ENCODE results near the gene AGPAT3. TPM values are rescaled to one million over a fixed set of nuclear protein-coding genes. Genes with fewer than 3 reads are reported as not detected.

AGPAT3 gene, protein sequence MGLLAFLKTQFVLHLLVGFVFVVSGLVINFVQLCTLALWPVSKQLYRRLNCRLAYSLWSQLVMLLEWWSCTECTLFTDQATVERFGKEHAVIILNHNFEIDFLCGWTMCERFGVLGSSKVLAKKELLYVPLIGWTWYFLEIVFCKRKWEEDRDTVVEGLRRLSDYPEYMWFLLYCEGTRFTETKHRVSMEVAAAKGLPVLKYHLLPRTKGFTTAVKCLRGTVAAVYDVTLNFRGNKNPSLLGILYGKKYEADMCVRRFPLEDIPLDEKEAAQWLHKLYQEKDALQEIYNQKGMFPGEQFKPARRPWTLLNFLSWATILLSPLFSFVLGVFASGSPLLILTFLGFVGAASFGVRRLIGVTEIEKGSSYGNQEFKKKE
- 51.4 and 130 TPM in 2 replicates for total RNA-seq

DNA sequence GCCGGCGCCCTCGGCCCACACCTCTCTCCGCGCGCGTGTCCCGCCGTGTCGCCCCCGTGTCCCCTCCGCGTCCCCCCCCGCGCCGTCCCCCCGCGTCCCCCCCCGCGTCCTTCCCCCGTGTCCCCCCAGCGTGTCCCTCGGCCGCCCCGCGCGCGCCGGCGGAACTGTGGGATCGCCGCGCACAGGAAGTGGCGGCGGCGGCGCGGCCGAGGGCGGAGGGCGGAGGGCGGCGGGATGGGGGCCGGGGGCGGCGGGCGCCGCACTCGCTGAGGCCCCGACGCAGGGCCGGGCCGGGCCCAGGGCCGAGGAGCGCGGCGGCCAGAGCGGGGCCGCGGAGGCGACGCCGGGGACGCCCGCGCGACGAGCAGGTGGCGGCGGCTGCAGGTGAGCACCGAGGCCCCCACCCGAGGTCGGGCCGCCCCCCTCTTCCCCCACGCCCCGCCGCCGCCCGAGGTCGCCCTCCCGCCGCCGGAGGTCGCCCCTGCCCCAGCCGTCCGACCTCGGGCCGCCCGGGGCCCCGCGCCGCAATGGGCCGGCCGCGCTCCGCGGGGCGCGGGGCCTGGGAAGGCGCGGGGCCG, at the start of gene AGPAT3:
Gene AGPAT3 (plus strand): TSS at position 262 of the 578 bp plus-strand sequence. CDS start 94,459 bp downstream, outside the sequence.

DNA sequence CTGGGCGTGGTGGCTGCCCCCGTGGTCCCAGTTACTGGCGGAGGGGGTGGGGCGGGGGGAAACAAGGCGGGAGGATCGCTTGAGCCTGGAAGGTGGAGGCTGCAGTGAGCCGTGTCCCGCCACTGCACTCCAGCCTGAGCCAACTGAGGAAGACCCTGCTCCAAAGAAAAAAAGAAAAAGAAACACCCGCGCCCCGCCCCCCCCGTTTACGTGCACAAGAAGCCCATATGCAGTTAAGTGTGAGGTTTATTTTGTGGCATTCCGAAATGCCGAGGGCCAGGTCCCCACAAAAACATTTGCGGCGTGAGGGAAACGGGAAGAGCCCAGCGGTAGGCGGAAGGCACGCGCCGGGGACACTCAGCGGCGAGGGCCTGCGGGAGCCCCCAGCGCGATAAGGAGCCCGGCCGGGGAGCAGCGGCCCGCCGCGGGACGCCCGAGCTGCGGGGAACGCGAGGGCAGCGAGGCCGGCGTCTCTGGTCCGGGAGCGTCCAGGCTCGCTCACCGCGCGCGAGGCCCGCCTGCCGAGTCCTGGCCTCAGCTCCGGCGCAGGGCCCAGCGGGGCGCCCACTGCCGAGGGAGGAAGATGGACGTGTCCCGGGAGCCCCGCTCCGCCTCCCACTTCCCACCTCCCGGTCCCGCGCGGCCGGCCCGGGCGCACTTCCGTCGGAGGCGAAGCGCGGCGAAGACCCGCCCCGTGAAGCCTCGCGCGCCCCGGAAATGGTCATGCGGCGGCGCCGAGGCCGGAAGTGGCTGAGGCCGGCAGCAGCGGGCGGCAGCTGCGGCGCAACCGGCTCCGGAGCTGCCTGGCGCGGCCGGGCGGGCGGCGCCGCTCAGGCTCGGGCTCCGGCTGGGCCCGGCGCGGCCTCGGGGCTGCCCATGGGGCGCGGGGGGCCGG, 146.8 kb downstream of the AGPAT3 start, which contains the start of gene TRAPPC10:
Gene TRAPPC10 (plus strand): TSS at position 731 of the 895 bp plus-strand sequence. CDS start 185 bp downstream, outside the sequence.

Other genes with a start within 250 kb of the AGPAT3 start
- 2.0 and 3.6 TPM in 2 replicates for gene HSF2BP, start 205.7 kb upstream of the AGPAT3 start, total RNA-seq
- gene RRP1B, start 205.7 kb upstream of the AGPAT3 start, total RNA-seq = 19.3 and 33.3 TPM in 2 replicates
- 208 and 328 TPM in 2 replicates for gene PDXK, start 146.1 kb upstream of the AGPAT3 start, total RNA-seq
- 4.2 TPM in 2 replicates for gene CSTB, start 88.9 kb upstream of the AGPAT3 start, total RNA-seq
- 13.7 and 22.7 TPM in 2 replicates for gene RRP1, start 75.6 kb upstream of the AGPAT3 start, total RNA-seq
- 22.0 and 33.6 TPM in 2 replicates for gene TRAPPC10, start 147.1 kb downstream of the AGPAT3 start, total RNA-seq
- gene PWP2, start 242.2 kb downstream of the AGPAT3 start, total RNA-seq = 4.8 and 6.7 TPM in 2 replicates

Data from smooth muscle cell of the umbilical artery (primary cell).